LoVo (cell line): ENCODE measurements around the gene NOVA2.

Experiments
- DNase-seq: peaks from one replicate; pipeline ENCODE4 v3.0.0-alpha.2; 2016; ENCODE audit warnings: low spot score

NOVA2 gene

GRCh38 chr19:46000491-46001246 is 27.0 kb upstream of the NOVA2 start:
- DNase-seq = no peak

GRCh38 chr19:45999653-46000121 is 26.0 kb upstream of the NOVA2 start:
- DNase-seq = no peak

DNA sequence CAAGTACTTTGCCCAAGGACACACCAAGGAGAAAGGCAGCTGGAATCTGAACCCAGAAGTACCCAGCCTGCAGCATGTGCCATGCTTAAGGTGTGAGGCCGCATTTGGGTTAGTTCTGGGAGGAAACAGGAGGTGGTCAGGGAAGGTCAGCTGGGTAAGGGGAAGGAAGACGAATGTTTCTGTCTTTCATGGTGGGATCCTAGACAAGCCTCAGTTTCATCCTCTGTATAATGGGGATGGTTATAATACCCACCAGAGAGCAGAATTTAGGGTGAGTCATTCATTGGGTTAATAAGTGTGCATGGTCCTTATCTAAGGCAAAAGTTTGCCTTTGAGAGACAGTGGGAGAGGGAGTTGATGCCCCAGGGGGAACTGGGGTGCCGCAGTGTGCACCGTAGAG is 25.2 kb upstream of the NOVA2 start:
- DNase-seq = no peak

DNA sequence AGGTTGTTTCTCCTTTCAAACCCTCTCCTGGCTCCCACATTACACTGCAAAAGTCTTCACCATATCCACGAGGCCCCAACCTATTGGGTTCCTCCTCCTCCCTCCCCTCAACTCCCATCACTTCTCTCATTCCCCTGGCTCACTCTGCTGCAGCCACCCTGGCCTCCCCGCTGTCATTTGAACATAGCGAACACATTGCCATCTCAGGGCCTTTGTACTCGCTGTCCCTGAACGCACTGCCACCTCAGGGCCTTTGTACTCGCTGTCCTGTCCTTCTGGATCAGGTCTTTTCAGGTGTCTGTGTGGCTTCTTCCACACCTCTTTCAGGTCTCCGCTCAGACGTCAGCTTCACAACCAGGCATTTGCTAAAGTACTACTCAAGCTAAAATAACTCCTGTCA is 23.3 kb upstream of the NOVA2 start:
- no peak for DNase-seq

- peak; percentile 4 for DNase-seq
Observed at GRCh38 chr19:45995715-45996385, 22.2 kb upstream of the NOVA2 start.

DNA sequence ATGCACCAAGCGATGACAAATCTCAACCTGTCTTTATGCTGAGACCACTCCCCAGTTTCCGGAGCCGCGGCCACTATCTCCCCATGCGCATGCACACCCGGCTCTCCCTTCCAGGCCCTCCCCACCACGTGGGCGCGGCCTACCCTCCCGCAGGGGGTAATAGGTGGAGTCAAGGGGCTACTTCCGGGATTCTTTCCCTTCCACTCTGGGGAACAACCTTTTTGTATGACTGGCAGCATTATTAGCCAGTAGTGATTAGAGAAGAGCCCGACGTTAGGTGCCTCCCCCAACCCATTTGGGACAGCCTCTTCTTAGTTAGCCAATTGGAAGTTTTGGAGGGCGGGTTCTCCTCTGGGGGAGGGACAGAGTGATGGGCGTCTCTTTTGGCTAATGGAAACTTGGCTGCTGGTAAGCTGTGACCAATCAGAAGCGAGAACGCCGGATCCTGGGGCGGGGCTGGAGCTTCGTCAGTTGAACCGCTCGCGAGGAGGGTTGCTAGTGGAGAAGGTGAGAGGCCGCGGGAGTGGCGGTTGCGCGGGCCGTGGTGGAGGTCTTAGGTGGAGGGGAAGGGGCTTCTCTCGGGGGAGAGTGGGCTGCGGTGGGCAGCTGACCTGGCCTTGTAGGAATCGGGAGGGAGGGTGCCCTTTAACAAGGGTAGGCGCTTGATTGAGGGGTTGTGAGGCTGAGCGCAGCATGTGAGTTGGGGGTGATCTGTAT is 21.5 kb upstream of the NOVA2 start, which contains the start of gene CCDC61:
TSS of gene CCDC61 (plus strand) at position 470 of the 717 bp plus-strand sequence. CDS start 7,552 bp downstream, outside the sequence.
- DNase-seq = peak; percentile 98

DNA sequence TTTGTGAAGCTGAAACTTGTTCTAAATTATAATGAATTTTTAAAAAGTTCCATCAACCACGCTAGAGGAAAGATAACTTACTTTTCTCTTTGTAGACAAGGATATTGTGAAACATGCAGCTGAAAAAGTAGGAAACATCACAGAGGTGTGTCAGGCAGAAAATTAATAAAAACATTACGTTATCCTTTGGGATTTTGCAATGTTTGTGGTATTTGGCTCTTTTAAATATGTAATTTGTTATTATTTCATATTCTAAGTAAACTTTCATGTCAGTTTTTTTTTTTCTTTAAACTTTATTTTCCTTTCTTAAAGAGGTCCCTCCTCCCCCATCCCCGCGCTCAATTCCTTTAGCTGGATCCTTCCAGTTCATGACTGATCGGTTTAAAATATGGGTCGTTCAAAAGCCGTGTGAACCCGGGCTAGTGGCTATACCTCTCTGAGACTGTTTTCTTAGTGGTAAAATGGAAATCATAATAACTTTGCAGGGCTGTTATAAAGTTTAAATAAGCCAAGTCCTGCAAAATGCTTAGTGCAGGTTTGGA is 20.9 kb upstream of the NOVA2 start:
- DNase-seq = no peak

DNA sequence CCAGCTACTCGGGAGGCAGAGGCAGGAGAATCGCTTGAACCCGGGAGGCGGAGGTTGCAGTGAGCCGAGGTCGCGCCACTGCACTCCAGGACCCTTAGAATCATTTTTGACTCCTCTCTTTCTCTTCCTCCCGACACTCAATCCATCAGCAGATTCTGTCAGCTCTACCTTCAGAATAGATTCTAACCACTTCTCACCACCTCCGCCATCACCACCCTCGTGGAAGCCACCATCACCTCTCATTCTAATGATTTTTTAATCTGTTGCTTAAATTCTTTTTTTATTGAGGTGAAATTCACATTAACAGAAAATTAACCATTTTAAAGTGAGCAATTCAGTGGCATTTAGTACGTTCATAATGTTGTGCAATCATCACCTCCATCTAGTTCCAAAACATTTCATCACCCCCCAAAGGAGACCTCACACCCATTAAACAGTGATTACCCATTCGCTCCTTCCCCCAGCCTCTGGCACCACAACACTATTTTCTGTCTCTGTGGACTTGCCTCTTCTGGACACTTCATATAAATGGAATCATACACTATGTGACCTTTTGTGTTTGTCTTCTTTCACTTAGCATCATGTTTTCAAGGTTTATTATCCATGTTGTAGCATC is 16.6 kb upstream of the NOVA2 start:
- no peak for DNase-seq

GRCh38 chr19:45985321-45985720 is 11.7 kb upstream of the NOVA2 start:
- no peak for DNase-seq

GRCh38 chr19:45981350-45981749 is 7.7 kb upstream of the NOVA2 start:
- DNase-seq = no peak

DNA sequence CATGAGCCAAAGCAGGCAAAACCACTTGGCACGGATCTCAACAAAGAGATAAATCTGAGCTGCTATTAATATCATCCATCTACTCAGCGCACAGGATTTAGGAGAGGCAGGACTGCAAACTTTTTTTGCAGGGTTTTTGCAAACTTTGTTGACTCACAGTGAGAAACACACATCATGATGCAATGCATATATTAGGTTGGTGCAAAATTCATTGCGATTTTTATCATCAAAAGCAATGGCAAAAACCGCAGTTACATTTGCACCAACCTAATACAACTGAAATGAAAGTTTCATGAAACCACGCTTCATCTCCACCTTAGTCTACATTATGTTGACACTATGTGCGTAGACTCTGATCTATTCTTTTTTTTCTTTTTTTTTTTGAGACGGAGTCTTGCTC is 4.5 kb upstream of the NOVA2 start:
- DNase-seq = no peak

GRCh38 chr19:45976178-45976577 is 2.5 kb upstream of the NOVA2 start:
- no peak for DNase-seq

DNA sequence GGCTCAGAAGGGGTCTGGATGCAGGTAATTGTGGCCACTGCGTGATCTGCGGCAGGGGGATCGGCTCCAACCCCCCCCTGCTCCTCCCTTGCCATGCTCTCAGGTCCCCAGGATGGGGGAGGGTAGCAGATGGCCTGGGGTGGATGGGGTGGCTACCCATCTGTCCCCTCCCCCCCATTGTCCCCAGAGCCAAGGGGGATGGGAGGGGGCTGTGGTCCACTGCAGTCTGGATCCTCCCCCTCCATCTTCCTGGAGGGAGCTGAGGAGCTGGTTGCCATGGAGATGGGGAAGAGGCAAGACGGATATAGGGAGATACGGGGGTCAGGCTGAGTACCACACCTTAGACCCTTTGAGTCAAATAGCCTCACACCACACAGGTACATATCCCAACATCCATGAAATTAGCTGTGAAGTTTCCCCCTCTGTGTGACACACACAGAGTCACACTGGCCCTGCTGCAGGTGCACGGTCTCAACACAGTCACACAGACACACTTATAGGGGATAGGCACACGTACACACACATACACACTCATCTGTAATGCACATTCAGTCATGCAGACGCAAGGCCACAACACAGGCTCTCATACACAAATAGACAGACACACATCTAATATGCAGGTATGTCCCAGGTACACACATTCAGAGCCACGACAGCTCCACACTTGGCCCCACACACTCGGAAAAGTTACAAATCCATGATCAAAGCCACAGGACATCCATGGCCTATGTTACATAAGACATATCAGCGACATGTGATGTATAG is 1.8 kb upstream of the NOVA2 start:
- DNase-seq = no peak

GRCh38 chr19:45972947-45973540 is 621 bp downstream of the NOVA2 start:
- no peak for DNase-seq

DNA sequence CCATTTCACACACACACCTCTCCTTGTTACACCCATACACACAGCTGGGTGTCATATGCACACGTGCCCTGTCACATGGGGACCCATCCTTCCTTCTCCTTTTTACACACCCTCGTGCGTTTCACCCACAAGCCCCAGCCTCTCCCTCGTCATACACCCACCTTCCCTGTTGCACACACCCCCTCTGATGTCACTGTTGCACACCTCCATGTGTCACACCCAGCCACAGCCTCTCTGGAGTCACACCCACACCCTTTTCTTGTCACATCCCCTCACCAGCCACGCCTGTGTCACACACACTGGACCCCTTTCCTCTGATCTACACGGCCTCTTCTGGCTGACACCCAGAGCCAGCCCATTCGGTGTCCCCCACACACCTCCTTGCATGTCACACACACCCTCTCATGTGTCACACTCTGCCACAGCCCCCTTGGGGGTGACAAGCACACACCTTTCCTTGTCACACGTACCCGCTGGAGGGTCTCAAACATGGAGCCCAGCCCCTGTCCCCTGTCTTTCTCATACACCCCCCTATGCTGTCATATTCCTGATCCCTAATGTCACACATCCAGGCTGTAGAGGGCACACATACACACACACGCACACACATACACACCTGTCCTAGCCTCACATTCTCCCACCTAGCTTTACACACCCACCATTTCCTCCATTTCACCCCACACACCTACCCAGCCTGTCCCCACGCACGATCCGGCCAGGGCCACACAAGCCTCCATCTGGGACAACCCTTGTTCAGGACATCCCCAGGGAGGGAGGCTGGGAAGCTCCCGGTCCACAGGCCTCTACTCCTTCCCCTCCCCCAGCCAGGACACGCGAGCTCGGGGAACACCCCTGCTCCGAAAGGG is 1.4 kb downstream of the NOVA2 start:
- no peak for DNase-seq

- no peak for DNase-seq
Observed at GRCh38 chr19:45971260-45971902, 2.3 kb downstream of the NOVA2 start.

DNA sequence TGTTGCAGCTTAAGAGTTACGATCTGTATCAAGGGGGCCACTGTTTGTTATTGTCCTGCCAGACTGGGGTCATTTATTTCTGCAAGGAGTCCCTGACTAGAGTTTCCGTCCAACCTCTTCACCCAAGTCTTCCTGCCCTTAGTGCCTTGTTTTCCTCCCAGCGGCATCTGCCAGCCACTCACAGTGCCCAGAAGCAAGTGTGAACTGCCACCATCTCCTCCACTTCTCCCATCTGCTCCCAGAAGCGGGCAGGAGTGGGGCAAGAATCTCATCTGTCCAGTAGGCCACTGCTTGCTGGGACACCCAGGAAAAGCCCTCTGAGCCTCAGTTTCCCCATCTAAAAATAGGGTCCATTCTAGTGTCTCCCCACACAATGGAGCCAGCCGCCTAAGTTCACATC is 4.0 kb downstream of the NOVA2 start:
- DNase-seq = no peak

DNA sequence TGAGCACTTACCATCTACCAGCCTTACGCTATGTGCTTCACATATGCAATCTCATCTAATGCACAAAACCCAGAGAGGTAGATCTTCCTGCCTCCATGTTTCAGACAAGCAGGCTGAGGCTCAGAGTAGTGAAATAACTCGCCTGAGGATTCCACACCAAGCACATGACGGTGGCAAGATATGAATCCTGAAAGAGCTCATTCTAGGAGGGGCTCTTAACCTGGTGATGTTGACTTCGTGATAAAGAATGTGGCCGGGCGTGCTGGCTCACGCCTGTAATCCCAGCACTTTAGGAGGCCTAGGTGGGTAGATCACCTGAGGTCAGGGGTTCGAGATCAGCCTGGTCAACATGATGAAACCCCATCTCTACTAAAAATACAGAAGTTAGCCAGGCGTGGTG is 5.0 kb downstream of the NOVA2 start:
- DNase-seq = no peak

DNA sequence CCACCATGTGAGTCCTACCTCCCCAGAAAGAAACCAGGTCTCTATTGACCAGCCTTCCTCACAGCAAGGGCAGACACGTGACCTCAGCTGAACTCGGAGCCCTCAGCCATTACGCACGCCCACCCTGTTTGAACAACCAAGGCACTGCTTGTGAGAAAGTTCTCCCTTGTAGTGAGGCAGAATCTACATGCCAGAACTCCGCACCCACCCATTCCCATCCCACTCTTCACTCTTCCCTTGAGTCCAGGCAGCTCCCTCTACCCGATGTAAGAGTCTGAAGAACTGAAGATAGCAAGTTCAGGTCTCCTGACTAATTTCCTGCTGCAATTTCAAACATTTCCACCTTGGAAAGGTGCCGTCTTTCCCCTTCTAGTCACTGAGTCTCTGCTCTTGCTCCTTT is 6.4 kb downstream of the NOVA2 start:
- DNase-seq = no peak
